Breast epithelium (tissue), 4 donors: ENCODE measurements around the gene LCE3A. TPM values are rescaled to one million over a fixed set of nuclear protein-coding genes. Genes with fewer than 3 reads are reported as not detected.
A peak's percentile ranks its signal among the peaks of the same experiment; 100 is the strongest.

Experiments
- DNase-seq, 2 donors: peaks; one replicate each; pipeline ENCODE4 v3.0.0-alpha.2; 2019; ENCODE audit warnings: low spot score in 2 of 2
- H3K27ac ChIP-seq, 2 donors: fragments of 200-600 bp; sonication (generic) in 1 of 2; one replicate each; pipeline ENCODE4 v1.5.1; 2016 to 2019; ENCODE audit warnings: mild to moderate bottlenecking in 1 of 2
- H3K27me3 ChIP-seq, 2 donors: fragments of 200-600 bp; sonication (generic) in 1 of 2; one replicate each; pipeline versions ENCODE4 v1.5.1 to v1.6.0; 2017 to 2019; ENCODE audit warnings: control low read depth in 1 of 2, mild to moderate bottlenecking in 1 of 2
- H3K36me3 ChIP-seq: fragments of 200-600 bp; one replicate; pipeline ENCODE4 v1.5.1; 2019
- H3K4me1 ChIP-seq, 2 donors: fragments of 200-600 bp; sonication (generic); one replicate each; pipeline ENCODE4 v1.5.1; 2016 to 2019; ENCODE audit warnings: control low read depth in 1 of 2
- H3K4me3 ChIP-seq, 3 donors: fragments of 200-600 bp; sonication (generic); 1 replicate in 2 of 3; 2 replicates in 1 of 3; pipeline ENCODE4 v1.5.1; 2016 to 2019; ENCODE audit warnings: mild to moderate bottlenecking in 3 of 3, moderate library complexity in 2 of 3
- H3K9me3 ChIP-seq, 2 donors: fragments of 200-600 bp; sonication (generic) in 1 of 2; one replicate each; pipeline ENCODE4 v1.5.1; 2016 to 2019; ENCODE audit warnings: control low read depth in 1 of 2
- POLR2A ChIP-seq: fragments of 450-650 bp; IDR thresholded peaks from one replicate; pipeline ENCODE4 v1.6.1; 2016; ENCODE audit warnings: antibody characterized with exemption, mild to moderate bottlenecking, moderate library complexity
- POLR2AphosphoS5 ChIP-seq, 3 donors: sonication (generic); formaldehyde crosslinking; IDR thresholded peaks; one replicate each; pipeline ENCODE4 v1.6.1; 2017; ENCODE audit warnings: antibody characterized with exemption in 3 of 3
- intact Hi-C: fragments of 100-400 bp; cut with DNase I; formaldehyde crosslinking; loops from one replicate; pipeline ENCODE4 v1.15.1; 2023; ENCODE audit warnings: low total_unique reads
- total RNA-seq, 3 donors: library from RNA; depleted of rRNA; stranded (reverse); fragments of >200 nt; gene quantifications; one replicate each; pipeline ENCODE4 v1.1.0, GENCODE V29; 2016
- TF ChIP-seq, protein P1 (sequence below), 3 donors: fragments of 450-650 bp; IDR thresholded peaks; one replicate each; pipeline ENCODE4 v1.5.1; 2016 to 2017; ENCODE audit warnings: antibody characterized with exemption in 3 of 3, mild to moderate bottlenecking in 3 of 3, moderate library complexity in 3 of 3

The LCE3A gene
- total RNA-seq, 3 donors from 2014 or later: not detected

- no peaks in the 10 kb centered on the region for H3K4me1 ChIP-seq
- no peak overlapping the region for H3K27ac ChIP-seq
- intact Hi-C loops: no loop called here
- H3K36me3 ChIP-seq: no peaks in the 10 kb centered on the region
- H3K27me3 ChIP-seq: no peaks in the 10 kb centered on the region
- no peak for TF ChIP-seq POLR2AphosphoS5 (IDR thresholded peaks at IDR 0.05)
- TF ChIP-seq, protein P1, sequence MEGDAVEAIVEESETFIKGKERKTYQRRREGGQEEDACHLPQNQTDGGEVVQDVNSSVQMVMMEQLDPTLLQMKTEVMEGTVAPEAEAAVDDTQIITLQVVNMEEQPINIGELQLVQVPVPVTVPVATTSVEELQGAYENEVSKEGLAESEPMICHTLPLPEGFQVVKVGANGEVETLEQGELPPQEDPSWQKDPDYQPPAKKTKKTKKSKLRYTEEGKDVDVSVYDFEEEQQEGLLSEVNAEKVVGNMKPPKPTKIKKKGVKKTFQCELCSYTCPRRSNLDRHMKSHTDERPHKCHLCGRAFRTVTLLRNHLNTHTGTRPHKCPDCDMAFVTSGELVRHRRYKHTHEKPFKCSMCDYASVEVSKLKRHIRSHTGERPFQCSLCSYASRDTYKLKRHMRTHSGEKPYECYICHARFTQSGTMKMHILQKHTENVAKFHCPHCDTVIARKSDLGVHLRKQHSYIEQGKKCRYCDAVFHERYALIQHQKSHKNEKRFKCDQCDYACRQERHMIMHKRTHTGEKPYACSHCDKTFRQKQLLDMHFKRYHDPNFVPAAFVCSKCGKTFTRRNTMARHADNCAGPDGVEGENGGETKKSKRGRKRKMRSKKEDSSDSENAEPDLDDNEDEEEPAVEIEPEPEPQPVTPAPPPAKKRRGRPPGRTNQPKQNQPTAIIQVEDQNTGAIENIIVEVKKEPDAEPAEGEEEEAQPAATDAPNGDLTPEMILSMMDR (IDR thresholded peaks at IDR 0.05): no peak
- TF ChIP-seq POLR2A: no peak
- no peak overlapping the region for H3K4me3 ChIP-seq
- H3K9me3 ChIP-seq: no peaks in the 10 kb centered on the region
- no peak for DNase-seq
These were observed 33.6 kb upstream of the LCE3A start for GRCh38 chr1:152656459-152656858.

DNA sequence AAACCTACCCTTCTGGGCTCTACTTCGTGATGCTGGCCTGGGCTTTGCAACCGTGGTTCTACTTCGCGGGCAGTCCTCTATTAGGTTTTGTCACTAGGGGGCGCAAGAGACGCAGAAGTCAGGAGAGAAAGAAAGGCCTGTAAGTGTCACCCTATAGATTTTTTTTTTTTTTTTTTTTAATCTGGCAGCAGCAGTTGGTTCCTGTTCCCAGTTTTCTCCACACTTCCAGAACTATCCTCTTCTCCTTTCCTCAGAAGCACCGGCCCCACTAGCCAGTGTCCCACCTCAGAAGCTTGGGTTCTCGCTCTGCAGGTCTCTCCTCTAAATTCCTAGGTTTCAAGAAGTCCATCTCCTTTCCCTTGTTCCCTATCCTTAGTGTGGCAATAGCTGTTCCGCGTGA, 31.2 kb upstream of the LCE3A start:
- no peaks in the 10 kb centered on the region for H3K9me3 ChIP-seq
- no peak for TF ChIP-seq POLR2A
- TF ChIP-seq, protein P1 (IDR thresholded peaks at IDR 0.05): peak in 1 of 3 donors; percentile 21
- TF ChIP-seq POLR2AphosphoS5 (IDR thresholded peaks at IDR 0.05): no peak
- intact Hi-C loops: no loop called here
- no peak for DNase-seq
- H3K27ac ChIP-seq: no peak overlapping the region
- H3K4me1 ChIP-seq: no peaks in the 10 kb centered on the region
- no peaks in the 10 kb centered on the region for H3K27me3 ChIP-seq
- H3K36me3 ChIP-seq: no peaks in the 10 kb centered on the region
- H3K4me3 ChIP-seq: no peak overlapping the region

DNA sequence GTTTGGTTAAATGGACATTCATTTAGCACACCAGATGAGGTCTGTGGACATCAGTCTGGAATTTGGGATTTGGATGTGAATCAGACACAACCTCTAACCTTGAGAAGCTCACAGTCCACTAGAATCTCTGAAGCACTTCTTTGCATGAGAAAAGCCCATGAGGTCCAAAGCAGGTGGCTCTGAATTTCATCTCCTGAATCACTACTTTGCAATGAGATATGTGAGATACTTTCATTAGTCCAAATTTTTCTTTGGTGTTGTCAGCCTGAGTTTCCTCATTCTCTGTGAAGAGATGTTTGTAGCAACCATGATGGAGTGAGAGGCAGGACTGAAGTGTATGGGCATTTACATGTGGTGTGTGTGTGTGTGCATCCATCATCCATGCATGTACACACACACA, 23.8 kb upstream of the LCE3A start:
- intact Hi-C loops: no loop called here
- Histone ChIP-seq H3K27ac (no peak overlapping the region), H3K4me1 (no peaks in the 10 kb centered on the region), H3K4me3 (no peak overlapping the region), H3K27me3 (no peaks in the 10 kb centered on the region), H3K9me3 (no peaks in the 10 kb centered on the region), H3K36me3 (no peaks in the 10 kb centered on the region)
- TF ChIP-seq, protein P1 (IDR thresholded peaks at IDR 0.05): no peak
- TF ChIP-seq POLR2A (no peak), POLR2AphosphoS5 (IDR thresholded peaks at IDR 0.05) (no peak)
- no peak for DNase-seq

DNA sequence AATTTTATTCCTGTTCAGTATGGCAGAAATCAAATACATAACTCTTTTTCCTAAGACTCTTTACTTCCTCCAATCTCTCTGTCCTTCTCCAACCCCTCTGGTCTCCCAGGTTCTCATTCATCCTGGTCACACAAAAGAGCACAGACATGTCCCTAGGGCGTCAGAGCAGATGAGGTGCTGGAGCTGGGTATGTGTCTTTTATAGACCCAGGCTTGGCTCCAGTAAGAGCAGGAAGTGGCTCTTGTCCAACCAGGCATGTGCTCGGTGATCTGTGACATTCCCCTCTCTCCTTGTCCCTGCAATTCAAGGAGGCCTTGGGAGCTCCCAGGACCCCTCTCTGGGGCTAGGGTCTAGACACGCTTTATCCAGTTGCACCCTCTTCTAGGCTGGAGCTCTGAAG, 22.2 kb upstream of the LCE3A start:
- Histone ChIP-seq H3K4me1 (no peaks in the 10 kb centered on the region), H3K27ac (no peak overlapping the region), H3K9me3 (no peaks in the 10 kb centered on the region), H3K27me3 (no peaks in the 10 kb centered on the region), H3K4me3 (no peak overlapping the region), H3K36me3 (no peaks in the 10 kb centered on the region)
- no peak for TF ChIP-seq POLR2AphosphoS5 (IDR thresholded peaks at IDR 0.05)
- TF ChIP-seq, protein P1 (IDR thresholded peaks at IDR 0.05): no peak
- no peak for TF ChIP-seq POLR2A
- no peak for DNase-seq
- intact Hi-C loops: no loop called here

GRCh38 chr1:152643945-152644344, 21.0 kb upstream of the LCE3A start:
- intact Hi-C loops: no loop called here
- Histone ChIP-seq H3K9me3 (peaks cover 0 to 3% of the 10 kb centered on the region in 2 donors), H3K4me1 (no peaks in the 10 kb centered on the region), H3K27ac (no peak overlapping the region), H3K27me3 (no peaks in the 10 kb centered on the region), H3K4me3 (no peak overlapping the region), H3K36me3 (no peaks in the 10 kb centered on the region)
- TF ChIP-seq POLR2AphosphoS5 (IDR thresholded peaks at IDR 0.05): no peak
- TF ChIP-seq, protein P1 (IDR thresholded peaks at IDR 0.05): no peak
- TF ChIP-seq POLR2A: no peak
- DNase-seq: no peak
